HT1080 (cell line): Measurements from ENCODE around the gene MUC20. TPM values are rescaled to one million over a fixed set of nuclear protein-coding genes. Genes with fewer than 3 reads are reported as not detected.
"Not testable (repeated sequence)": the region's sequence is repeated elsewhere in the genome, so short reads cannot be mapped to it uniquely, and the experiment has no call there.

ENCODE experiments used
- DNase-seq: peaks from one replicate; pipeline ENCODE4 v3.0.0-alpha.2; 2015; ENCODE audit warnings: low read depth
- polyA plus RNA-seq, 2 experiments: library from polyadenylated mRNA; depleted of rRNA; stranded (reverse); fragments of >200 nt; gene quantifications; 2 replicates each; pipeline ENCODE4 v1.2.3, GENCODE V29; 2015
- total RNA-seq: library from RNA; depleted of rRNA; stranded (reverse); fragments of >200 nt; shearing (Covaris generic); gene quantifications from 2 replicates; pipeline ENCODE4 v1.2.3, GENCODE V29; 2014; rRNA removed

MUC20 gene
- not detected in 2 replicates for total RNA-seq
- not detected in 2 replicates for polyA plus RNA-seq (2015; cell fraction: cytosol; rRNA removed)
- polyA plus RNA-seq (2015; cell fraction: nucleus; rRNA removed), result 0.20 and 0.42 TPM in 2 replicates

GRCh38 chr3:195720831-195721506, at the start of gene MUC20:
Gene MUC20, plus strand, starts transcription at chr3:195720978. Its CDS starts 30 bp downstream, at chr3:195721008.
- not testable (repeated sequence) for DNase-seq

- DNase-seq, result not testable (repeated sequence)
Observed at GRCh38 chr3:195671283-195671682, 49.5 kb upstream of the MUC20 start.

GRCh38 chr3:195673711-195674110, 47.1 kb upstream of the MUC20 start:
- not testable (repeated sequence) for DNase-seq

- not testable (repeated sequence) for DNase-seq
Observed at GRCh38 chr3:195678391-195679015, 42.3 kb upstream of the MUC20 start.

GRCh38 chr3:195680690-195681089, 40.1 kb upstream of the MUC20 start:
- DNase-seq, result not testable (repeated sequence)

- DNase-seq, result not testable (repeated sequence)
Observed at GRCh38 chr3:195681458-195682103, 39.2 kb upstream of the MUC20 start.

GRCh38 chr3:195682104-195682742, 38.6 kb upstream of the MUC20 start:
- DNase-seq, result not testable (repeated sequence)

GRCh38 chr3:195683722-195684526, 36.9 kb upstream of the MUC20 start:
- not testable (repeated sequence) for DNase-seq

- DNase-seq, result not testable (repeated sequence)
Observed at GRCh38 chr3:195684527-195685257, 36.1 kb upstream of the MUC20 start.

- DNase-seq, result not testable (repeated sequence)
Observed at GRCh38 chr3:195686537-195687208, 34.1 kb upstream of the MUC20 start.

- not testable (repeated sequence) for DNase-seq
Observed at GRCh38 chr3:195687209-195687760, 33.5 kb upstream of the MUC20 start.

GRCh38 chr3:195688471-195689183, 32.2 kb upstream of the MUC20 start:
- not testable (repeated sequence) for DNase-seq

GRCh38 chr3:195689184-195690070, 31.4 kb upstream of the MUC20 start:
- not testable (repeated sequence) for DNase-seq

GRCh38 chr3:195690951-195691350, 29.8 kb upstream of the MUC20 start:
- DNase-seq, result no peak

GRCh38 chr3:195691596-195692353, 29.0 kb upstream of the MUC20 start:
- not testable (repeated sequence) for DNase-seq

GRCh38 chr3:195692354-195692685, 28.5 kb upstream of the MUC20 start:
- DNase-seq, result no peak
